GM13976 (cell line): ENCODE results near the gene PAX1.

ENCODE experiments used
- DNase-seq: peaks from one replicate; pipeline ENCODE4 v3.0.0; 2012; ENCODE audit warnings: low spot score
- CTCF ChIP-seq: IDR thresholded peaks from 2 replicates; pipeline ENCODE4 v1.5.1; 2012; ENCODE audit warnings: borderline replicate concordance, mild to moderate bottlenecking; ENCODE audit not compliant: insufficient read depth; ENCODE audit errors: extremely low read depth, missing control alignments, control extremely low read depth
- in situ Hi-C: fragments of 300-500 bp; cut with MboI; formaldehyde crosslinking; loops from one replicate; pipeline ENCODE4 v1.12.0; 2022; ENCODE audit warnings: low sequenced_read_pairs, mixed read lengths, inconsistent platforms; ENCODE audit not compliant: unreplicated experiment

Gene PAX1

GRCh38 chr20:21670981-21671380 lies 34.5 kb upstream of the PAX1 start:
- TF ChIP-seq CTCF = no peak
- no peak for DNase-seq
- in situ Hi-C loops = no loop called here

GRCh38 chr20:21677261-21677660 lies 28.2 kb upstream of the PAX1 start:
- in situ Hi-C loops = no loop called here
- no peak for TF ChIP-seq CTCF
- DNase-seq = no peak

- no peak for TF ChIP-seq CTCF
- in situ Hi-C loops = no loop called here
- DNase-seq = no peak
Observed at GRCh38 chr20:21677781-21678180, 27.7 kb upstream of the PAX1 start.

- TF ChIP-seq CTCF = no peak
- in situ Hi-C loops = no loop called here
Observed at GRCh38 chr20:21681234-21681921, 24.1 kb upstream of the PAX1 start.

GRCh38 chr20:21681922-21682318 lies 23.5 kb upstream of the PAX1 start:
- in situ Hi-C loops = no loop called here
- no peak for TF ChIP-seq CTCF
- DNase-seq = no peak

More at GRCh38 chr20:21681234-21681921, 24.1 kb upstream of the PAX1 start:
- no peak for DNase-seq

GRCh38 chr20:21682521-21682954 lies 22.9 kb upstream of the PAX1 start:
- TF ChIP-seq CTCF = no peak
- in situ Hi-C loops = no loop called here
- DNase-seq = no peak
